Loucy (cell line): Measurements from ENCODE around the gene DIRAS1.

ENCODE experiments used
- H2AFZ ChIP-seq: fragments of 200-600 bp; sonication (generic); 2 replicates; pipeline ENCODE4 v1.6.0; 2016; ENCODE audit warnings: antibody characterized with exemption, mild to moderate bottlenecking, low read length, moderate library complexity
- H3F3A ChIP-seq: fragments of 200-600 bp; 2 replicates; pipeline ENCODE4 v1.6.0; 2016; ENCODE audit warnings: antibody characterized with exemption, low read depth, mild to moderate bottlenecking
- H3K27me3 ChIP-seq: fragments of 200-600 bp; sonication (generic); 2 replicates; pipeline ENCODE4 v1.6.1; 2014; ENCODE audit warnings: low read length, mild to moderate bottlenecking; ENCODE audit not compliant: insufficient read depth, poor library complexity, severe bottlenecking
- H3K36me3 ChIP-seq: fragments of 200-600 bp; sonication (generic); 2 replicates; pipeline ENCODE4 v1.6.1; 2016; ENCODE audit warnings: low read length; ENCODE audit not compliant: insufficient read depth
- H3K4me1 ChIP-seq: fragments of 200-600 bp; sonication (generic); 2 replicates; pipeline ENCODE4 v1.5.1; 2014; ENCODE audit warnings: low read length, mild to moderate bottlenecking; ENCODE audit not compliant: insufficient read depth, poor library complexity, severe bottlenecking
- H3K4me2 ChIP-seq: fragments of 200-600 bp; sonication (generic); 2 replicates; pipeline ENCODE4 v1.6.0; 2014; ENCODE audit warnings: antibody characterized with exemption, low read length, low read depth, mild to moderate bottlenecking; ENCODE audit not compliant: poor library complexity, severe bottlenecking
- H3K4me3 ChIP-seq: fragments of 200-600 bp; sonication (generic); 2 replicates; pipeline ENCODE4 v1.5.1; 2014; ENCODE audit warnings: low read length, mild to moderate bottlenecking, mixed read lengths; ENCODE audit not compliant: poor library complexity, severe bottlenecking
- H3K79me2 ChIP-seq: fragments of 200-600 bp; sonication (generic); 2 replicates; pipeline ENCODE4 v1.6.1; 2014; ENCODE audit warnings: low read length; ENCODE audit not compliant: insufficient read depth
- H3K9ac ChIP-seq: fragments of 200-600 bp; sonication (generic); 2 replicates; pipeline ENCODE4 v1.6.0; 2014; ENCODE audit warnings: mild to moderate bottlenecking, low read depth, low read length, moderate library complexity; ENCODE audit not compliant: poor library complexity, severe bottlenecking
- H3K9me2 ChIP-seq: fragments of 200-600 bp; sonication (generic); replicated peaks from 2 replicates; pipeline ENCODE4 v1.6.1; 2016; ENCODE audit warnings: low read depth, low read length, mixed read lengths
- H3K9me3 ChIP-seq: fragments of 200-600 bp; sonication (generic); 2 replicates; pipeline ENCODE4 v1.6.1; 2014; ENCODE audit warnings: mild to moderate bottlenecking, antibody characterized with exemption, low read length, low read depth; ENCODE audit not compliant: insufficient read depth
- H4K20me1 ChIP-seq: fragments of 200-600 bp; sonication (generic); 2 replicates; pipeline ENCODE4 v1.6.0; 2014; ENCODE audit warnings: antibody characterized with exemption, low read length, mild to moderate bottlenecking; ENCODE audit not compliant: insufficient read depth, poor library complexity, severe bottlenecking
- EZH2phosphoT487 ChIP-seq: fragments of 200-600 bp; IDR thresholded peaks from 2 replicates; pipeline ENCODE4 v1.6.1; 2018; ENCODE audit warnings: antibody characterized with exemption, mild to moderate bottlenecking, moderate library complexity, borderline replicate concordance
- TF ChIP-seq, protein P1 (sequence below): fragments of 200-600 bp; sonication (generic); conservative IDR thresholded peaks from 2 replicates; pipeline ENCODE4 v1.5.1; 2014; ENCODE audit warnings: mild to moderate bottlenecking, antibody characterized with exemption, low read length

DIRAS1 gene

DNA sequence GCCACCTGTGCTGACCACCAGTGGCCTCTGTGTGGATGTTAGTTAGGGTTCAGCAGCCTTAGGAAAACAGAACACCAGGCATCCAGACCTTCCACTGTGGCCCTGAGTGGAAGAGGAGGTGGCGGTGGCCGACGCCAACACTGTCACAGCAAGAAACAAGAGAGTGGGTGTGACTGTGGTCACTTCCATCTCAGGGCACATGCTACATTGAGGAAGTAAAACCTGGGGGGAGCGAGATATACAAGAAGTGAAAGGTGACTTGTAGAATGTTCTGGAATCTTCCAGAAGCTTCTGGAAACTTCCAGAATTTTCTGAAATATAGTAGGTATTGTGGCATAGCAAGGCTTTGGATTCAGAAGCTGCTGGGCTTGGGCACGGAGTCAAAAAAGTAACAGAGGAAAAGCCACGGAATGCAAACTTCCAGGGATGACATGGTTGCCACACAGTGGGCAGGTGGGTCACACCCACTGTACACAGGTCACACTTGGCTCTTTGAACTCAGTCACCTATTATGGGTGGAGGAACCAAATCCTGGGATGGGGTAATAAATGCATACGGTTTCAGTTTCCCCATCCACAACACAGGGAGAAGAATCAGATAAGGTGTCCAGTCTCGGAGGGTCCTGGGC is 43.0 kb downstream of the DIRAS1 start:
- no peak for TF ChIP-seq EZH2phosphoT487
- no peaks in the 10 kb centered on the region for H3K4me1 ChIP-seq
- no peaks in the 10 kb centered on the region for H4K20me1 ChIP-seq
- H3K79me2 ChIP-seq = no peaks in the 10 kb centered on the region
- no peak overlapping the region for H3K4me3 ChIP-seq
- no peak overlapping the region for H3K4me2 ChIP-seq
- H3K9me3 ChIP-seq = no peaks in the 10 kb centered on the region
- no peak overlapping the region for H3K9ac ChIP-seq
- H2AFZ ChIP-seq = no peak overlapping the region
- H3K27me3 ChIP-seq = no peaks in the 10 kb centered on the region
- no peaks in the 10 kb centered on the region for H3F3A ChIP-seq
- H3K36me3 ChIP-seq = no peaks in the 10 kb centered on the region
- H3K9me2 ChIP-seq = no peaks in the 10 kb centered on the region

DNA sequence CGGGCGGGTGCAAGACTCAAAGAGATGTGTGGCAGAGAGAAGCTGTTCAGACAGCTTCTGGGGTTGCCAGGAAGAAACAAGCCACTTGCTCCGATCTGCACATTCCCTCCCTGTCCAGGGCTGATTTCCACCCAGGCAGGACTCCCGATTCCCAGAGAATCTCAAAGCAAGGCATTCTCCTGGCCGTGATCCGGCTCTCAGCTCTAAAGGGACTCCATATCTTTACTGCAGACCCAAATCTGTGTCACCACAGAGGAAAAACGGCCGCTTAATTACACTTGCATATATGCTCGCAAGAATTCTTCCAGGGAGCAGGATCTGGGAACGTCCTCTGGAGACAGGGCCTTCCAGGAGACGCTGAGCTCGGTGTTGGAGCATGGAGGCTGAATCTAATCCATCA is 44.3 kb downstream of the DIRAS1 start:
- Histone ChIP-seq H3K9ac (no peak overlapping the region), H3K4me1 (no peaks in the 10 kb centered on the region), H3K9me2 (no peaks in the 10 kb centered on the region), H2AFZ (no peak overlapping the region), H3F3A (no peaks in the 10 kb centered on the region), H4K20me1 (no peaks in the 10 kb centered on the region), H3K36me3 (no peaks in the 10 kb centered on the region), H3K79me2 (no peaks in the 10 kb centered on the region), H3K4me3 (no peak overlapping the region), H3K27me3 (no peaks in the 10 kb centered on the region), H3K9me3 (no peaks in the 10 kb centered on the region), H3K4me2 (no peak overlapping the region)
- no peak for TF ChIP-seq EZH2phosphoT487
- TF ChIP-seq, protein P1, sequence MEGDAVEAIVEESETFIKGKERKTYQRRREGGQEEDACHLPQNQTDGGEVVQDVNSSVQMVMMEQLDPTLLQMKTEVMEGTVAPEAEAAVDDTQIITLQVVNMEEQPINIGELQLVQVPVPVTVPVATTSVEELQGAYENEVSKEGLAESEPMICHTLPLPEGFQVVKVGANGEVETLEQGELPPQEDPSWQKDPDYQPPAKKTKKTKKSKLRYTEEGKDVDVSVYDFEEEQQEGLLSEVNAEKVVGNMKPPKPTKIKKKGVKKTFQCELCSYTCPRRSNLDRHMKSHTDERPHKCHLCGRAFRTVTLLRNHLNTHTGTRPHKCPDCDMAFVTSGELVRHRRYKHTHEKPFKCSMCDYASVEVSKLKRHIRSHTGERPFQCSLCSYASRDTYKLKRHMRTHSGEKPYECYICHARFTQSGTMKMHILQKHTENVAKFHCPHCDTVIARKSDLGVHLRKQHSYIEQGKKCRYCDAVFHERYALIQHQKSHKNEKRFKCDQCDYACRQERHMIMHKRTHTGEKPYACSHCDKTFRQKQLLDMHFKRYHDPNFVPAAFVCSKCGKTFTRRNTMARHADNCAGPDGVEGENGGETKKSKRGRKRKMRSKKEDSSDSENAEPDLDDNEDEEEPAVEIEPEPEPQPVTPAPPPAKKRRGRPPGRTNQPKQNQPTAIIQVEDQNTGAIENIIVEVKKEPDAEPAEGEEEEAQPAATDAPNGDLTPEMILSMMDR = no peak

DNA sequence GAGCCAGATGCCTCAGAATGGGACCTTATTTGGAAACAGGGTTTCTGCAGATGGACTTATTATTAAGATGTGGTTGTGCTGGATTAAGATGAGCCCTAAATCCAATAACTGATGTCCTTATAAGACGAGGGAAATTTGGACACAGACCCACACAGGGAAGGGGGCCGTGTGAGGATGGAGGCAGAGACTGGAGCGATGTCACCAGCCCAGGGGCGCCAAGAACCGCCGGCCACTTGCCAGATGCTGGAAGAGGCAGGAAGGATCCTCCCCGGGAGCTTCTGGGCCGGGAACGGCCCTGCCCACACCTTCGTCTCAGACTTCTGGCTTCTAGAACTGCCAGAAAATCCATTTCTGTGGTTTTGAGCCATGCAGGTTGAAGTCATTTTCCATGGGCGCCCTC is 45.3 kb downstream of the DIRAS1 start:
- H3K4me2 ChIP-seq = no peak overlapping the region
- no peak overlapping the region for H3K9ac ChIP-seq
- no peaks in the 10 kb centered on the region for H3K36me3 ChIP-seq
- H4K20me1 ChIP-seq = no peaks in the 10 kb centered on the region
- H3K9me3 ChIP-seq = no peaks in the 10 kb centered on the region
- H2AFZ ChIP-seq = no peak overlapping the region
- TF ChIP-seq EZH2phosphoT487 = no peak
- TF ChIP-seq, protein P1 = no peak
- H3K27me3 ChIP-seq = no peaks in the 10 kb centered on the region
- no peaks in the 10 kb centered on the region for H3K9me2 ChIP-seq
- H3F3A ChIP-seq = no peaks in the 10 kb centered on the region
- no peaks in the 10 kb centered on the region for H3K79me2 ChIP-seq
- H3K4me1 ChIP-seq = no peaks in the 10 kb centered on the region
- H3K4me3 ChIP-seq = no peak overlapping the region

DNA sequence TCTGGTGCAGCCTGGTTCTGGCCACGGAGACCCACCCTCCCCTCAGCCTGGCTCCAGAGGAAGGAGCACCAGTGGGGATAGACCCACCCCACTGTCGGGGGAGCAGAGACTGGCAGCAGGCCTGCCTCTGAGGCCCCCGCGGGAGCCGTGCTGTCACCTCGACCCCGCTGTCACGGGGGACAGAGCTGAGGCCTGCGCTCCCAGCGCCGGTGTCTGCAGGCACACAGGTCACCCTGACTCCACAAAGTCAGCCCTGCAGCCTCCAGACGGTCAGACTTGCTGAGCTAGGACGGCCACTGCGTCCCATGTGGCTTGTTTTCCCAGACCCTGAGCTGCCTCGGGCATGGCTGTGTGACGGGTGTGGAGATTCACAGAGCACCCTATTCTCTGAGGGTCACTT is 51.0 kb downstream of the DIRAS1 start:
- TF ChIP-seq, protein P1 = no peak
- no peak for TF ChIP-seq EZH2phosphoT487
- Histone ChIP-seq H3K9ac (no peak overlapping the region), H3K79me2 (no peaks in the 10 kb centered on the region), H2AFZ (no peak overlapping the region), H3K4me3 (no peak overlapping the region), H3K9me2 (no peaks in the 10 kb centered on the region), H3K36me3 (no peaks in the 10 kb centered on the region), H3F3A (no peaks in the 10 kb centered on the region), H3K27me3 (no peaks in the 10 kb centered on the region), H3K4me1 (no peaks in the 10 kb centered on the region), H3K9me3 (no peaks in the 10 kb centered on the region), H4K20me1 (no peaks in the 10 kb centered on the region), H3K4me2 (no peak overlapping the region)
